Sigmoid colon (tissue), 7 donors: ENCODE results near the gene ADAMTS3. TPM values are rescaled to one million over a fixed set of nuclear protein-coding genes. Genes with fewer than 3 reads are reported as not detected.

Source experiments
- DNase-seq: peaks from one replicate; pipeline ENCODE4 v3.0.0-alpha.2; 2019
- H3K27ac ChIP-seq, 4 donors: fragments of 200-600 bp; sonication (generic); one replicate each; pipeline ENCODE4 v1.5.1; 2016 to 2019; ENCODE audit warnings: mild to moderate bottlenecking in 1 of 4
- H3K27me3 ChIP-seq, 3 donors: fragments of 200-600 bp; sonication (generic); one replicate each; pipeline ENCODE4 v1.5.1; 2019; ENCODE audit warnings: mild to moderate bottlenecking in 1 of 3
- H3K36me3 ChIP-seq, 4 donors: fragments of 200-600 bp; sonication (generic); one replicate each; pipeline ENCODE4 v1.5.1; 2016 to 2019
- H3K4me1 ChIP-seq, 4 donors: fragments of 200-600 bp; sonication (generic); one replicate each; pipeline ENCODE4 v1.5.1; 2017 to 2019
- H3K4me3 ChIP-seq, 4 donors: fragments of 200-600 bp; sonication (generic); one replicate each; pipeline ENCODE4 v1.5.1; 2017 to 2019; ENCODE audit warnings: mild to moderate bottlenecking in 2 of 4, moderate library complexity in 1 of 4
- H3K9me3 ChIP-seq, 4 donors: fragments of 200-600 bp in 3 of 4; sonication (generic) in 3 of 4; one replicate each; pipeline versions ENCODE4 v1.5.1 to v1.6.1; 2013 to 2019
- CTCF ChIP-seq, 4 experiments: fragments of 450-650 bp in 3 of 4; fragments of 200-600 bp in 1 of 4; IDR thresholded peaks; one replicate each; pipeline ENCODE4 v1.5.1; 2016 to 2019; ENCODE audit warnings: antibody characterized with exemption in 4 of 4, mild to moderate bottlenecking in 3 of 4, moderate library complexity in 2 of 4
- EP300 ChIP-seq, 4 donors: sonication (generic); formaldehyde crosslinking; IDR thresholded peaks; one replicate each; pipeline ENCODE4 v1.6.1; 2017; ENCODE audit warnings: antibody characterized with exemption in 4 of 4
- POLR2A ChIP-seq, 2 donors: fragments of 450-650 bp; IDR thresholded peaks; one replicate each; pipeline ENCODE4 v1.6.1; 2016; ENCODE audit warnings: antibody characterized with exemption in 2 of 2, mild to moderate bottlenecking in 2 of 2, moderate library complexity in 2 of 2
- POLR2AphosphoS5 ChIP-seq, 4 donors: sonication (generic); formaldehyde crosslinking; IDR thresholded peaks; one replicate each; pipeline ENCODE4 v1.6.1; 2017; ENCODE audit warnings: antibody characterized with exemption in 4 of 4
- WGBS, 2 donors: extraction: QIAGEN DNeasy Blood & Tissue Kit; methylation state at CpG; one replicate each; pipeline ENCODE4 v1.1.7; 2013; 5-methylcytosine and 5-hydroxymethylcytosine counted together
- intact Hi-C: fragments of 100-400 bp; cut with DNase I; formaldehyde crosslinking; loops from one replicate; pipeline ENCODE4 v1.15.1; 2023
- polyA plus RNA-seq, 3 donors: library from polyadenylated mRNA; stranded (reverse); fragments of 200-250 nt; gene quantifications; one replicate each; pipeline ENCODE4 v1.2.3, GENCODE V29; 2013
- total RNA-seq, 4 donors: library from RNA; depleted of rRNA; stranded (reverse); fragments of >200 nt; gene quantifications; one replicate each; pipeline ENCODE4 v1.1.0, GENCODE V29; 2016
- donor health status: healthy with polysubstance abuse.
- donor health status: Bipolar disorder and iron deficiency.
- donor health status: healthy.

The ADAMTS3 gene
- total and polyA plus RNA-seq, 7 donors: 0.17 to 1.9 (median 1.1) TPM; not detected in 2

DNA sequence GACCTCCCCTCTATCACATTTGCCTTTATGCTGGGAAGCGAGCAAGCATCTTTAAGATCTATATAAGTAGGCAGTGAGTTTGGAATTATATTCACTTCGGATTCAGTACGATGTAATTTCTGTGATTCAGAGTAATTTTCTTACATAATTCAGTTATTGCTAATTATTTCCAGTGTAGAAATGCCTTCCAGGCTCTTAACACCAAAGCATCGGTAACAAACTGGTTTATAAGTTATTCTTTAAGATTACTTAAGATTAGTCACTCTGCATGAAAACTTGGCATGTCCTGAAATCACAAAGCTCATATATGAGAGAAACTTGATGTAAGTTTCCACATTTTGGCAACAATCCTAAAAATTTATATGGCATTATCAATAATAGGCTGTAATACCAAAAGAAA, 120.8 kb downstream of the ADAMTS3 start:
- no peaks in the 10 kb centered on the region for H3K27me3 ChIP-seq

GRCh38 chr4:72446353-72447055, 122.5 kb downstream of the ADAMTS3 start:
- no peaks in the 10 kb centered on the region for H3K27me3 ChIP-seq
- intact Hi-C loops: no loop called here
- H3K4me3 ChIP-seq: no peak overlapping the region
- no peak overlapping the region for H3K27ac ChIP-seq
- H3K9me3 ChIP-seq: no peaks in the 10 kb centered on the region
- H3K4me1 ChIP-seq: peaks cover 0 to 30% (median 23%) of the 10 kb centered on the region in 4 donors
- TF ChIP-seq EP300 (IDR thresholded peaks at IDR 0.05) (no peak), CTCF (IDR thresholded peaks at IDR 0.05) (no peak), POLR2AphosphoS5 (IDR thresholded peaks at IDR 0.05) (no peak), POLR2A (IDR thresholded peaks at IDR 0.05) (no peak)
- no peaks in the 10 kb centered on the region for H3K36me3 ChIP-seq
- no peak for DNase-seq
- 76 to 81% methylated on average over 3 of the region's 3 CpGs for WGBS, 2 donors

More for the DNA sequence above, 120.8 kb downstream of the ADAMTS3 start:
- Histone ChIP-seq H3K36me3 (no peaks in the 10 kb centered on the region), H3K9me3 (no peaks in the 10 kb centered on the region), H3K4me3 (no peak overlapping the region), H3K27ac (no peak overlapping the region), H3K4me1 (peaks cover 0 to 35% (median 23%) of the 10 kb centered on the region in 4 donors)
- DNase-seq: no peak
- WGBS, 2 donors: 64 to 78% methylated on average over 4 of the region's 4 CpGs
- intact Hi-C loops: no loop called here
- TF ChIP-seq POLR2A (IDR thresholded peaks at IDR 0.05): no peak
- TF ChIP-seq POLR2AphosphoS5 (IDR thresholded peaks at IDR 0.05): no peak
- TF ChIP-seq EP300 (IDR thresholded peaks at IDR 0.05): no peak
- TF ChIP-seq CTCF (IDR thresholded peaks at IDR 0.05): no peak

DNA sequence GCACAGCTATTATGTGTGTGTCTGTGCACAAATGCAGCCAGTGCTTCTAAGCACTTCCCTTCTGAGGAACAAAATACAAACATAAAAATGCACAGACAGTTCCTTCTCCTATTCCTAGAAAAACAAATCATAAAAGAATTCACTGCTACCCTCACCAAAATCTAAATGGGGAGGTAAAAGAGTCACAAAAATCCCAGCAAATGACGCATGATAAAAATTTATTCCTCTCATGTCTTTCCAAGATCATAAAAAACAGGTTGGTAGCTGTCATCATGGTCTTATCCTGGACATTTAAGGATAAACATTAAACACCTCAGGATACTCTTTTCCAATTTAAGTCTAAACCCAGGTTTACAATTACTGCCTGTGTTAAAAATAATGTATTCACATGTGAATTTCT, 124.9 kb downstream of the ADAMTS3 start:
- no peaks in the 10 kb centered on the region for H3K9me3 ChIP-seq
- H3K27ac ChIP-seq: peak overlapping the region in 1 of 4 donors; percentile 44
- H3K36me3 ChIP-seq: no peaks in the 10 kb centered on the region
- WGBS, 2 donors: 8 to 58% methylated on average over 1 of the region's 1 CpG
- H3K27me3 ChIP-seq: no peaks in the 10 kb centered on the region
- H3K4me1 ChIP-seq: peaks cover 0 to 25% (median 20%) of the 10 kb centered on the region in 4 donors
- DNase-seq: no peak
- H3K4me3 ChIP-seq: no peak overlapping the region
- intact Hi-C loops: no loop called here
- TF ChIP-seq POLR2AphosphoS5 (IDR thresholded peaks at IDR 0.05) (peak; percentile 6 to 35 (median 23)), CTCF (IDR thresholded peaks at IDR 0.05) (no peak), EP300 (IDR thresholded peaks at IDR 0.05) (peak in 1 of 4 donors; percentile 8), POLR2A (IDR thresholded peaks at IDR 0.05) (no peak)

- 92 to 95% methylated on average over 5 of the region's 5 CpGs for WGBS, 2 donors
- intact Hi-C loops: no loop called here
Measured at GRCh38 chr4:72442715-72443114, 126.3 kb downstream of the ADAMTS3 start.

More at GRCh38 chr4:72442715-72443114, 126.3 kb downstream of the ADAMTS3 start:
- no peaks in the 10 kb centered on the region for H3K27me3 ChIP-seq
- no peaks in the 10 kb centered on the region for H3K9me3 ChIP-seq
- DNase-seq: no peak
- peaks cover 0 to 25% (median 20%) of the 10 kb centered on the region in 4 donors for H3K4me1 ChIP-seq
- H3K27ac ChIP-seq: no peak overlapping the region
- no peak overlapping the region for H3K4me3 ChIP-seq
- H3K36me3 ChIP-seq: no peaks in the 10 kb centered on the region
- TF ChIP-seq POLR2AphosphoS5 (IDR thresholded peaks at IDR 0.05) (no peak), EP300 (IDR thresholded peaks at IDR 0.05) (no peak), POLR2A (IDR thresholded peaks at IDR 0.05) (no peak), CTCF (IDR thresholded peaks at IDR 0.05) (no peak)
